DMS153 treated with DMSO at 0.1 percent for 48 hours (cell line): Measurements from ENCODE around the gene TCEAL6.
"Not testable (repeated sequence)": the region's sequence is repeated elsewhere in the genome, so short reads cannot be mapped to it uniquely, and the experiment has no call there.

ENCODE experiments used
- DNase-seq: peaks from one replicate; lab custom pipeline; 2025; ENCODE audit not compliant: unreplicated experiment; lab: John Stamatoyannopoulos, UW

TCEAL6 gene

DNA sequence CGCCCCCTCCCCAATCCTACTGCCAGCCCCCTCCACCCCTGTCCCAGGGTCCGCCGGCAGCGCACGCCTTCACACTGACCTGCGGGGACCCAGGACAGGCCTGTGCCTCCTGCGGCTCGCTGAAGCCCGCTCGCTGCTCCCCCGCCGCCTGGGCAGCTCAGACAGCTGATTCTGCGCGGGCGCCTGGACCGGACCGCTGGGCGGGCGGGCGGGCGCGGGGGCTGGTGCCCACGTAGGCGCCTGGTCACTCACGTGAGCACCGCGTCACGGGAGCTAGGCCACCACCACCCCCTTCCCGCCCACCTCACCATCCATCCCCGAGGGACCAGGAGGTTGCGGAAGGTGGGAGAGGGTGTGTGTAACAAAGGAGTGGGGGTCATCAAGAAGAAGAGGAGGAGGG, at the start of gene TCEAL6:
Gene TCEAL6 (minus strand): TSS at position 208 of the 400 bp plus-strand sequence.
- DNase-seq: not testable (repeated sequence)

GRCh38 chrX:102185967-102186720, 43.9 kb upstream of the TCEAL6 start:
- DNase-seq: no peak

- peak; percentile 51 for DNase-seq
Observed at GRCh38 chrX:102155806-102156179, 13.5 kb upstream of the TCEAL6 start, which contains the start of gene BEX5. Gene BEX5, minus strand, starts transcription at chrX:102155977. Its CDS starts 1,712 bp downstream, at chrX:102154265.

DNA sequence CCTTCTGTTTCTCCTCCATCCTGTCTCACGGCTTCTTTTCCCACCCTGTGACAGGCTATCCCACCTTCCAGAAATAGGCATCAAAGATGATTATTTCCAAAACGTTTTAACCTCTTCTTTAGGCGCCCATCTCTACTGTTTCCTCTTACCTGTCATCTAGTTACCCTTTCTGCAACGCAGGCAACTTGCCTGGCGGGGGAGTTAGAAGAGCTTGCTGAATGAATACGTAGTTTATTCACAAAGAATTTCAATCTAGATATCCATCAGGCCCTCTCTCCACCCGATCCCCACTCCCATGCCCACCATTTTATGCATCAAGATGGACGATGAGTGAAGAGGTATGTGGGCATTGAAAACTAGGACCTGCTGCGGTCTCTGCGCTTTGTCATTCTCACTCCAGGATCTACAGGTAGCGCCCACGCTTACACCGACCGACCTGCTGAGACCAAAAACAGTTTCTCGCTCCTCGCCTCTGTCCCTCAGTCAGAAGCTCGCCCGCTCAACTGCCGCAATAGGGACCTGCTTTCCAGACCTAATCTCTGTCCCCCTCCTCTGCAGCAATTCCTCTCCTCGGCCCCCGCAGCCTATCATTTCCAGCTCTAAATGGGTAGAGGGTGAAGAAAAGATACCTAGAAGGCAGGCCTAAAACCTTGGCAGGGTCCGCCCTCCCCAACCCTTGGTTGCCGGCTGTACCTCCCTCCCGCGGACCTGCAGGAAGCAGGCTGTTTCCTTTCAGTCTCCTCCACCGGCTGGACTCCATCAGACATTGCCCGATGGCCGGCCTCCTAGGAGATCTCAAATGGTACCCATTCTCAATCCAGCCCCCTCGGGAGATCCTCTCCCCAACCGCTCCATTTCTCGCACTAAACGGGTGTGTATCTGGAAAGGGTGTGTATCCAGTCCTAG, 12.9 kb upstream of the TCEAL6 start:
- DNase-seq: no peak

DNA sequence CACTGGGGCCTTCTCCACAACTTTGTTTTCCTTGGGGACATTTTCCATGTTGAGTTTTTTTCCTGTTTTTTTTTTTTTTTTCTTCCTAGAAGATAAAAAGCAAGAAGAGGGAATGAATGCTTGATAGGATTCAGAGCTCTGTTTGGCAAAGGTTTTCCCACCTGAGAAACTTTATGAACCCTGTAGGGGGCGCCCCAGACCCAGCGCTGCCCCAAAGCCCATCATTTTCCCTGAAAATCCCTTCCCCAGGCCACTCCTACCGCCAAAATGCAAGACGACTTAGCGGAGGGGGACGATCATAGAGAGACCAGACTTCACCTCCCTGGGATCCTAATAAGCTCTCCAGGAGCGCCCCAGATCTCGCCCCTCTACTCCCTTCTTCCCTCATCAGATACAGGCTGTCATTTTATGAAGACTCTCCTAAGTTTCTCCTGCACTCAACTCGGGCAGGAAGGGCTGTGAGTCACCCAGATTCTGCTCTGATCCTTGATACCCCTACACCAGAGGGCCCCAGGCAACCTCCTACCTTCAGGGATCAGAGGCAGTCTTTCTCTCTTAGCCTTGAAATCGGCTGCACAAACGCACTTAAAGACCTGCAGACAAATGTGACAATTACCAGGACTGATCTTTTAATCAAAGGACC, 12.1 kb upstream of the TCEAL6 start:
- DNase-seq: no peak

- DNase-seq: not testable (repeated sequence)
Observed at GRCh38 chrX:102141631-102142030, 650 bp downstream of the TCEAL6 start.

GRCh38 chrX:102140876-102141275, 1.4 kb downstream of the TCEAL6 start:
- not testable (repeated sequence) for DNase-seq

- no peak for DNase-seq
Observed at GRCh38 chrX:102138064-102138463, 4.2 kb downstream of the TCEAL6 start.

DNA sequence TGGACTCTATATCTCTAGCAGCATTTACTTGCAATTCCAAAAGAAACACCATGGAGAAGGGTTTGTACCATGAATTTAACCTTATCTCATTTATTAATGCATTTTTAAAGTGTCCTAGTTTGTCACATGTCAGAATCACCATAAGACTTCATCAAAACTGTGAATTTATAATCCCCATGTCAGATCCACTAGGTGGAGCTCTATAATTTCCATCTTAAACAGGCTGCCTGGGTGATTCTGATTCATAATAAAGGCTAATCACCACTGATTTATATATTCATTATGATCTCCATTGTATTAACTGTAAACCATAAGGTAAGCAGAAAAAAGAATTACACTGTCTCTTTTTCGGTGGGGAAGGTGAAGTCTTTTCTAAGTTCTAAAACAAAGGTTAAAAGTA, 12.8 kb downstream of the TCEAL6 start:
- no peak for DNase-seq

- DNase-seq: no peak
Observed at GRCh38 chrX:102126863-102127262, 15.4 kb downstream of the TCEAL6 start.

- not testable (repeated sequence) for DNase-seq
Observed at GRCh38 chrX:102126080-102126818, 16.0 kb downstream of the TCEAL6 start.

DNA sequence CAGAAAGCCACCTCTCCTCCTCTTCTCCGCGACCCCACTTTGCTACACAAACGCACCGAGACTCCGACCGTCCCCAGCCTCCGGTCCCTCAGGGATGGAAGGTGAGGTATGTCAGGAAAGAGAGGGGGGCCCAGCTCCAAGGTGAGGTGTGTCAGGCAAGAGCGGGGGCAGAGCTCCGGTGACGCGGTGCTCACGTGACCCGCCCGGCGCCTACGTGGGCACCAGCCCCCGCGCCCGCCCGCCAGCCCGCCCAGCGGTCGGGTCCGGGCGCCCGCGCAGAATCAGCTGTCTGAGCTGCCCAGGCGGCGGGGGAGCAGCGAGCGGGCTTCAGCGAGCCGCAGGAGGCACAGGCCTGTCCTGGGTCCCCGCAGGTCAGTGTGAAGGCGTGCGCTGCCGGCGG, 16.8 kb downstream of the TCEAL6 start, which contains the start of gene TCEAL2:
Gene TCEAL2 (plus strand): TSS at position 244 of the 400 bp plus-strand sequence. CDS start 1,152 bp downstream, outside the sequence.
- not testable (repeated sequence) for DNase-seq

DNA sequence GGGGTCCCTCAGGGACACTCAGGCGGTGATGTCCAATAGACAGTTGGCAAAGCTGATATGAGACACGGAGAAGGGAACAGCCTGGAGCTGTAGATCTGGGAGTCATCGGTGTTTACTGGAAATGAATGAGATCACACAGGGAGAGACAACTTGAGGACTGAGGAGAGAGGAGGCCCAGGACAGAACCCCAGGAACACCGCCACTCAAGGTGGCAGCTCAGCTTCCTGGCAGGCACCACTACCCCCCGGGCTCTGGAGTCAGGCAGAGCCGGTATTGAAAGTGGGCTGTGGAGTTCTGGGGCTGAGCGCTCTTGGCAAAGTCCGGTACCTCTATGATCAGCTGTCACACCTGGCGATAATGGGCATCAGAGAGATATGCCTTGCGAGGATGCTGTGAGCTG, 17.3 kb downstream of the TCEAL6 start:
- not testable (repeated sequence) for DNase-seq

- no peak for DNase-seq
Observed at GRCh38 chrX:102115748-102116147, 26.5 kb downstream of the TCEAL6 start.

GRCh38 chrX:102113367-102113766, 28.9 kb downstream of the TCEAL6 start:
- no peak for DNase-seq
